ENCODE measurements around the gene KCNMA1.
"Not testable (repeated sequence)": the region's sequence is repeated elsewhere in the genome, so short reads cannot be mapped to it uniquely, and the experiment has no call there.

Gene KCNMA1

GRCh38 chr10:77661674-77662073, 24.1 kb upstream of the KCNMA1 start:
- no peak for DNase-seq (ENCODE audit: low read depth)

- DNase-seq (ENCODE audit: low read depth) = no peak
Observed at GRCh38 chr10:77661100-77661499, 23.5 kb upstream of the KCNMA1 start.

- not testable (repeated sequence) for DNase-seq (ENCODE audit: low read depth)
Observed at GRCh38 chr10:77659046-77659670, 21.6 kb upstream of the KCNMA1 start.

- DNase-seq (ENCODE audit: low read depth) = no peak
Observed at GRCh38 chr10:77653210-77653609, 15.6 kb upstream of the KCNMA1 start.

GRCh38 chr10:77649333-77650331, 12.0 kb upstream of the KCNMA1 start:
- DNase-seq (ENCODE audit: low read depth) = no peak

GRCh38 chr10:77648472-77648871, 10.9 kb upstream of the KCNMA1 start:
- DNase-seq (ENCODE audit: low read depth) = no peak

- DNase-seq (ENCODE audit: low read depth) = no peak
Observed at GRCh38 chr10:77647543-77648293, 10.1 kb upstream of the KCNMA1 start.

- no peak for DNase-seq (ENCODE audit: low read depth)
Observed at GRCh38 chr10:77644557-77645243, 7.1 kb upstream of the KCNMA1 start.

- DNase-seq (ENCODE audit: low read depth) = no peak
Observed at GRCh38 chr10:77643795-77644468, 6.3 kb upstream of the KCNMA1 start.

- DNase-seq (ENCODE audit: low read depth) = no peak
Observed at GRCh38 chr10:77641788-77642397, 4.3 kb upstream of the KCNMA1 start.

GRCh38 chr10:77641344-77641743, 3.7 kb upstream of the KCNMA1 start:
- DNase-seq (ENCODE audit: low read depth) = no peak

GRCh38 chr10:77640167-77640566, 2.6 kb upstream of the KCNMA1 start:
- no peak for DNase-seq (ENCODE audit: low read depth)

- DNase-seq (ENCODE audit: low read depth) = no peak
Observed at GRCh38 chr10:77639756-77640155, 2.1 kb upstream of the KCNMA1 start.

- no peak for DNase-seq (ENCODE audit: low read depth)
Observed at GRCh38 chr10:77638321-77639101, 903 bp upstream of the KCNMA1 start.

GRCh38 chr10:77636967-77637531, 559 bp downstream of the KCNMA1 start:
- DNase-seq (ENCODE audit: low read depth) = no peak

- DNase-seq (ENCODE audit: low read depth) = no peak
Observed at GRCh38 chr10:77636282-77636966, 1.2 kb downstream of the KCNMA1 start.

GRCh38 chr10:77635402-77636227, 2.0 kb downstream of the KCNMA1 start:
- no peak for DNase-seq (ENCODE audit: low read depth)

GRCh38 chr10:77634939-77635338, 2.7 kb downstream of the KCNMA1 start:
- no peak for DNase-seq (ENCODE audit: low read depth)
